GM18907 (cell line): Measurements from ENCODE around the gene DCUN1D1.

ENCODE experiments used
- ATAC-seq: cut with Tn5 transposase; IDR thresholded peaks from one replicate; pipeline ENCODE4 v1.9.1; 2021; ENCODE audit warnings: mild to moderate bottlenecking, moderate library complexity; ENCODE audit not compliant: unreplicated experiment

DCUN1D1 gene

DNA sequence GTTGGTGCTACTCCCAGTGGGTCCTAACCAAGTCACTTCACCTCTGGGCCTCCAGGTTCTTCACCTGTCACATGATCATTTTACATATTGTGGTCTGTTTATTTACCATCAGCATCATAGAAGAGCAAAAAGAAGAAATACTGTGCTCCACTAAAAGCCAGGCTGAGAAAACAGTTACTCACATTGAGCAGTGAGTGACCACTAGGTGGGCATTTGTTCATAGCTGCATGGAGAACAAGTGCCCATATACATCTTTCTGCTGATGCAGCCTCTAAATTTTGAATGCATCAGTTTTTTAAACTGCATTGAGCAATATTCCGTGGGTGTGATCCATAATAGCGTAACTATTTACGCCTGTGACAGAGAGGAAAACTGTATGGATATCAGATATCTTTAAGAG lies 76.2 kb downstream of the DCUN1D1 start:
- ATAC-seq, result no peak

DNA sequence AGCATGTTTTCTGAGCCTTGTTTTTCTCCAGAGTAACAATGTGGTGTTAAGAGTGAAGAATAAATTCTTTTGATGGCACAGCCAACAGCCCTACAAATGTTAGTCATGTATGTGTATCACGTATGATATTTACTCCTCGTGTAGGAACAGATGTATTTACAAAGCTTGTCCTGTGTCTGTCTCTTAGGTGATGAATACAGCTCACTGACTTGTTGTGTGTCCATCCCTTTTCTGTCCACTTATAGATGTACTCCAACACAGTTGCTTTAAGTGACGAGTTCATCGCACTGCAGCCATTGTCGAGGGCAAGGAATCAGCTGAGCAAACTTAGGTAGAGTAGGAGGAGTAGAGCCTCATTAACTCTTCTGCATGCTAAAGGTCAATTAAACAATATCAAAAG lies 78.1 kb downstream of the DCUN1D1 start:
- no peak for ATAC-seq

DNA sequence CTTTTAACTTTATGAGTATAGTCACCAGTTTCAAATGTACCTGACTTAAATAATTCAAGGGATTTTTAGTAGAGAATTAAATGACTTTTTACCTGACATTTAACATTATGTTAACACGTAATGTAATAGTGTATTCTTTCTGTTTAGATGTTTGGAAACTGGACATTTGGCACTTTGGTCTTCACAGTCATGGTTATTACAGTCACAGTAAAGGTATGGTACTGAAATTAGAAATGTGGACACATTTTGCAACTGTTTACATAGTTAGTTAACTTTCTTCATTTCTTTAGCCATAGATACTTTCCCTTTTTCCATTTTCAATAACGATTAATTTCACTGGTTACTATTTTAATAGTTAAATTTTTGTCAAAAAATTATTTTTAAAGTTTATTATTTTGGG lies 83.8 kb downstream of the DCUN1D1 start:
- ATAC-seq, result no peak

DNA sequence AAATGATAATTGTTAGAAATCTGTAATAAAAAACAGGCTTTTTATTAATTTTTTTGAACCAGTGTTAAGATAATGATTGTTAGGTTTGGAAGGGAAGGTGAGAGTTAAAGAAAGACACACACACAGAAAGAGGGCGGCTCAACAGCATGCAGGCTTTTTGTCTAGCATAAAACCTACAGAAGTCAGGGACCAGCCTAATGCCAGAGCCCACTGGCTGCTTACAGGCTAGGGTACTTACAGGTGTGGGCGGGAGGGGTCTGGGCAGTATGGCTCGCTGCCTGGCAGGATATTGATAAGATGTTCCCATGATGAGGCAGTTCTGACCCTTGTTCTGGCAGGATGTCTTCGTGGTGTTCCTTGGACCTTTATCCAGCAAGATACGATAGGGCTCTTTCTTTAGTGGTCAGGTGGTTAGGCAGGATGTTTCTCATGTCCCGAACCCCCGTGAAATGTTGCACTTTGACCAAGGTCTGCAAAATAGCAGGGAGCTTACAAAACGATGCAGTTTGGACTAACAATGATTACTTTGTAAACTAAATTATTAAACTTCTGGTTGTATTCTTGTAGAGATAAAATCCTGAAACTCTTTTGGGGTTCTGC lies 84.7 kb downstream of the DCUN1D1 start:
- ATAC-seq, result no peak

DNA sequence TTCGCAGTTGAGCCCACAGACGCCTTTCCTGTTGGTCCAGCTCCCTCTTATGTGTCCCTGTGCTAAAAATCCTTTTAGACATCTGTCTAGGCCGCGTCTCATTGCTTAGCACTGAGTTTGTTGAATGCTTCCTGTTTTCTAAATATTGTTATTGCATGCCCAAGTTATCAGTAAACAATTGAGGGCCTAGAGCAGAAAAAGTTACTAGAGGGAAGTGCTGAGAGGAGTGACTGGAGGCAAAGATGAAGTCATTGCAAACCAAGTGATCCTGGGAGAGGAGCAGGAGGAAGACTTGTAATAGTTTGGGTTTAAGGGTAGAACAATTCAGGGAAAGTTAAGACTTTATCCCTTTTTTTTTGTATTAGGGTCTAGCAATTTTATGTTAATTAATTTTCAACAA lies 88.1 kb downstream of the DCUN1D1 start:
- ATAC-seq, result no peak

DNA sequence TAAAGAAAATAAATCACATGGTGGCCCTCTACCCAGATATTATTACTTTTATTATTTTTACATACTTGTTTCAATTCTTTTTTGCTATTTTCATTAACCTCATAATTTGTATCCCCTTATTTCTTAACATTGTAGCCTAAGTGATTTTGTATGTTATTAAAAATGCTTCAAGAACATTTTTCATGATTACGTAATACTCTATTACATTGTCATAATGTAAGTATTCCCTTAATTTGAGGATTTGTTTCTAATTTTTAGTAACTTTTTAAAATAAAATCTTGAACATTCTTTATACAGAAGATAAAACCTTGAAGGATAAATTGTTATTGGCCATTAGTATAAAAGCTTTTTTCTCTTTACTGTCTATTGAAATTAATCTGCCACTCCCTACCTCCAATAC lies 89.0 kb downstream of the DCUN1D1 start:
- no peak for ATAC-seq

DNA sequence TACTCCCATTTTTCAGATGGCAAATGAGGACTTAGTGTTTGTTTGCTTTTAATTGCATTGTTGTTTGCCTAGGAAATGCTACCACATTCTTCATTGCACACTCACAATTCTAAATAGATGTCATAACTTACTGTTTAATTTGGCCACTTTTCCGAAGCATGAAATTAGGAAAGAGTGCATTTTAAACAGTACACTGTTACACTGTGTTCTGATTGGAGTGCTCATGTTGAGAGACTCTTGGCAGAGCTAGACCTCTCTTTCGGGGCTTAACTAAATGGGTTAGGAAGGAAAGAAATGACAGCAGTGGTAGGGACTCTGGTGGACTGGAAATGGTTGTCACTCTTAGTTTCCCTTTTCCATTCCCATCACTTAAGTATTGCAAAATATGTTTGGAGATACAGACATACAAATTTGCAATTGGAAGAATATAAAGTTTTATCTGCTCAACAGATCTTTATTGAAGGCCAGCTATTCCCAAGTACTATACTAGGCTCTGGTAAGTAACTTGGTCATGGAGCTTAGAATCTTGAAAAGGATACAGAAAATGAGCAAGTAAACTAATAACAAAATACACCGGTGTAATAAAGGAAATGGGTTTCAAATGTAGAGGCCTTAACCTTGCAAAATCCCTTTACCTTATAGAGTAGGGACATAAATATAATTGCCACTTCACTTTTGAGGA lies 90.2 kb downstream of the DCUN1D1 start:
- no peak for ATAC-seq
